ENCODE data around the gene NFAM1.

The NFAM1 gene

GRCh38 chr22:42336527-42337227 lies 95.5 kb downstream of the NFAM1 start:
- DNase-seq (ENCODE audit: low spot score) = no peak
- no peak for FAIRE-seq

GRCh38 chr22:42335839-42336378 lies 96.3 kb downstream of the NFAM1 start:
- DNase-seq (ENCODE audit: low spot score) = no peak
- FAIRE-seq = no peak

GRCh38 chr22:42334875-42335512 lies 97.2 kb downstream of the NFAM1 start:
- FAIRE-seq (no peak), DNase-seq (ENCODE audit: low spot score) (no peak)

GRCh38 chr22:42333544-42333943 lies 98.7 kb downstream of the NFAM1 start:
- FAIRE-seq = no peak

GRCh38 chr22:42332089-42332488 lies 100.1 kb downstream of the NFAM1 start:
- no peak for FAIRE-seq
- no peak for DNase-seq (ENCODE audit: low spot score)

More at GRCh38 chr22:42333544-42333943, 98.7 kb downstream of the NFAM1 start:
- no peak for DNase-seq (ENCODE audit: low spot score)

GRCh38 chr22:42331014-42331413 lies 101.2 kb downstream of the NFAM1 start:
- DNase-seq (ENCODE audit: low spot score) = no peak
- no peak for FAIRE-seq

Data from urothelium cell line (cell line).